T47D (cell line): ENCODE measurements around the gene HIVEP3.
"Not testable (repeated sequence)": the region's sequence is repeated elsewhere in the genome, so short reads cannot be mapped to it uniquely, and the experiment has no call there.

Source experiments
- DNase-seq, 2 experiments: peaks; one replicate each; pipeline versions ENCODE4 v3.0.0 to v3.0.0-alpha.2; 2011 to 2012; ENCODE audit warnings: low read depth in 1 of 2, low spot score in 1 of 2
- JUND ChIP-seq: IDR thresholded peaks from 2 replicates; pipeline ENCODE4 v1.6.1; 2012; ENCODE audit warnings: low read depth
- in situ Hi-C: cut with HindIII; loops from 2 replicates; pipeline ENCODE4 v1.10.0; 2016; ENCODE audit warnings: low sequenced_read_pairs, low pct_unique_long_range_greater_than_20kb

Gene HIVEP3

DNA sequence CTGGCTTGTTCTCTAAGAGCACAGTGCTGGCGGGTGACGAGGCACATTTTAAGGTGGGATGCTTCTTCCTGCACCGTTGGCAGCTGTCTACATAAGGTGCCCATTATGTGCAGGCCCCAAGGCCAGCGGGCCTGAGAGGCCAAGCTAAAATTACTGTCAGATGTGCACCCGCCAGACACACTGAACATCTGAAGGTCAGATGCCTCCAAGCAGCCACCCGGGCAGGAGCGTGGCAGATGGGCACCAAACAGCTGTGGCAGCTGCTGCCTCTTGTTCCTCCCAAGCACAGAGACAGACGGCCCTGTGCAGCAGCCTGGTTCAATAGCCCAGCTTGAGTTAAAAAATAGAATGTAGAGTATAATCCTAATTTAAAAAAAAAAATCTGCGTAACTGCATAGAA is 222.3 kb downstream of the HIVEP3 start:
- no peak for DNase-seq

GRCh38 chr1:41695118-41695745 is 223.5 kb downstream of the HIVEP3 start:
- no peak for TF ChIP-seq JUND
- in situ Hi-C loops: no loop called here
- DNase-seq: no peak

More for the DNA sequence above, 222.3 kb downstream of the HIVEP3 start:
- TF ChIP-seq JUND: no peak
- in situ Hi-C loops: no loop called here

GRCh38 chr1:41691966-41692365 is 226.8 kb downstream of the HIVEP3 start:
- in situ Hi-C loops, DNase-seq: not testable (repeated sequence)

DNA sequence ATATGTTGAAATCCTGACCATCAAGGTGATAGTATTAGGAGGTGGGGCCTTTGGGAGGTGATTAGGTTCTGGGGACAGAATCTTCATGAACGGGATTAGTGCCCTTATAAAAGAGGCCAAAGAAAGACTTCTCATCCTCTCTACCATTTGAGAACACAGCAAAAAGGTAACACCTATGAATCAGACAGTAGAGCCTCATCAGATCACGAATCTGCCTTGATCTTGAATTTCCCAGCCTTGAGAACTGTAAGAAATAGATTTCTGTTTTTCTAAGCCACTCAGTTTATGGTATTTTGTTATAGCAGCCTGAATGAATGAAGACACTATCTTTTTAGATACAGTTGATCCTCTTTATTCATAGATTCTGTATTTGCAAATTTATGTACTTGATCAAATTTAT is 227.3 kb downstream of the HIVEP3 start:
- no peak for TF ChIP-seq JUND
- in situ Hi-C loops: no loop called here
- DNase-seq: no peak

DNA sequence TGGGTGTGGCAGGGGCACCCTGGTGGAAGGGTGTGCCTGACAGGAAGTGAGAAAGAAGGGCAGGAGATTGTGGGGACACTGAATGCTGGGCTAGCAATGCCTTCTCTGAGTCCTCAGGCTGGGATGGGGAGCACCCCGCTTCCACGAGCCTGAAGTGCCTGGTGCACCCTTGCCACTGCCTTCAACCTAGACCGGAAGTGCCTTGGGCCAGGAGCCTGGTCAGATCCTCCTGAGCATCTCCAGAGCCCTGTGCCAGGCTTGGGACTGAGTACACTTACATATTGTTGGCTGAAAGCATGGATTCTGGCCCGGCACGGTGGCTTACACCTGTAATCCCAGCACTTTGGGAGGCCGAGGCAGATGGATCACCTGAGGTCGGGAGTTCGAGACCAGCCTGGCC is 228.4 kb downstream of the HIVEP3 start:
- no peak for TF ChIP-seq JUND
- in situ Hi-C loops: no loop called here
- no peak for DNase-seq

DNA sequence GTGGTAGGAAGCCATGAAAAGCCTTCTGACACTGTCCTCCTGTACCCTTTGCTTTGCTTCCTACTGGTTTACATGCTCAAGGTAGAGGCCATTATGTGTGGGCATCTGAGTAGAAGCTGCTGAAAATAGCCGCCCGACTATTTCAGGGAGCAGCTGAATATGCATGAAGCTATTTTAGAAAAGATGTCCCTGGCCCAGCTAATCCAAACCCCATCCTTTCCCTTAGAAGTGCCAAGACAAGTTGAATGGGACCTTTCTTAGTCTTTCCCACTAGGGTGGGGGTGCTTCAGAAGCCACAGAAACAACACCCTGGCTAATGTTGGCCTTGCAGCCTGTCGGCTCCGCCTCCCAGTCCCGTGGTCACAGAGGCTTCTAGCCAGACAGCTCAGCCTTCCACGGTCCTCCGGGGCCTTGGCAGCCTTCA is 229.2 kb downstream of the HIVEP3 start:
- no peak for TF ChIP-seq JUND
- no peak for DNase-seq
- in situ Hi-C loops: no loop called here

- TF ChIP-seq JUND: no peak
- DNase-seq: no peak
- in situ Hi-C loops: no loop called here
Observed at GRCh38 chr1:41689139-41689538, 229.6 kb downstream of the HIVEP3 start.

GRCh38 chr1:41687007-41687406 is 231.7 kb downstream of the HIVEP3 start:
- TF ChIP-seq JUND: no peak
- DNase-seq: no peak
- in situ Hi-C loops: no loop called here

GRCh38 chr1:41683681-41684500 is 234.8 kb downstream of the HIVEP3 start:
- no peak for TF ChIP-seq JUND
- in situ Hi-C loops: no loop called here
- DNase-seq: no peak

DNA sequence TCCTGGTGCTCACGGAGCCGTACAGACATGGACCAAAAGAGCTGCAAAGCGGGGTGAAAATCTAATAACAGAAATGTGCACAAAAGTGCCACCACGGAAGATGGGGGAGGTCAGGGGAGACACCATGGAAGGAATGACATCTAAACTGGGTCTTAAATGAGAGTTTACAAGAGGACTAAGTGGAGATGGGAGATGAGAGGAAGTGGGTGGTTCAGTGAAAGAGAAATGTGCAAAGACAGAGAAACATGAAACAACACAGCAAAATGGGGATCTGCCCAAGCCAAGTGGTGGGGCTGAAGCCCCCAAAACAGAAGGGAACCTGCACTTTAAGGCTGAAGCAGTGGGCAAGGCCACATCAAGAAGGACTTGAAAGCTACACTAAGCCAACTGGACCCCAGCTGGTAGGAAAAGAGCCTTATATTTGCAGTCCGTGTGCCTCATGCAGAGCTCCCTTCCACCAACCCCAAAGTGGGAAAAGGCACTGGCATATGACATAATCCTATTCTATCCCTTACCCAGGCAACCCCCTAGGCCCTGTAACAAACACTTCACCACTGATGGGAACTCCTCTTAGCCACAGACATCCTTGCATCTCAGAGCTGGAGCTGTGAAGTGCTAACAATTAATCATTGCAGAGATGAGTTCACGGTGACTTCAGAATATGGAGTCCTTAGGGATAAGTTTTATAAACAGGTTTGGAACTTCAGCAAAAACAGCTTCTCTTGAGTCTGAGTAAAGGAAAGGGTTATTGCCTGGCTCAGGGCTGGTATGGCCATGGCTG is 235.7 kb downstream of the HIVEP3 start:
- in situ Hi-C loops: no loop called here
- no peak for DNase-seq
- TF ChIP-seq JUND: no peak

- in situ Hi-C loops: no loop called here
- TF ChIP-seq JUND: no peak
- no peak for DNase-seq
Observed at GRCh38 chr1:41682149-41682548, 236.6 kb downstream of the HIVEP3 start.

DNA sequence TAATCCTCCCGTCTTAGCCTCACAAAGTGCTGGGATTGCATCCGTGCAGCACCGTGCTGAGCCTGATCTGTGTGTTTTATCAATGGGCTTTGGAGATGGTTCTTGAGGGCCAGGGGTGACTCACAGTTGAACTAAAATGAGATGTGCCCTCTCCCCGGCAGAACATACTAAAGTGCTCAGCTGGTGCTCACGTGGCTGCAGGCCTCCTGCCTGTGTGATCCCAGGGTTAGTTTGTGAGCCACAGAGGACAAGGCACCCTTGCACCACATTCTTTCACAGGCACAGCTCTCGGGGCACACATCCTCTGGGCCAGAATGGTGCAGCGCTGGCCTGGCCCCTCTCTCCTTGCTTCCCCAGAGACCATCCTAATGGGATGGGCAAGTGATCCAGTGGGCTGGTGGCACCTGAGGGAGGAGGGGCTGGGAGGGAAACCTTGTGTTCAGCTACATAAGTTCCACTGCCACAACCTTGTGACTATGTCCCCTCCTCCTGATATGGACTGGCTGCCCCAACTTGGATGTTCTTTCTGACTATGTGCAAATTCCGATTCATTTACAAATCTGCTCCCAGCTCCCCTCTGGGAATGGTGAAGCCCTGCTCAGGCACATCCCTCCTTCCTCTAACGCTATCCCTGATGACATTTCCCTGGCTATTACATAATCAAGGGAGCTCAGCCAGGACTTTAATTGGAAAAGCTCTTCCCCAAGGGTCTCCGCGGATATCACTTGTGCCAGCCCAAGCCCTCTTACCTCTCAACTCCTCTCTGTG is 237.2 kb downstream of the HIVEP3 start:
- in situ Hi-C loops: no loop called here

DNA sequence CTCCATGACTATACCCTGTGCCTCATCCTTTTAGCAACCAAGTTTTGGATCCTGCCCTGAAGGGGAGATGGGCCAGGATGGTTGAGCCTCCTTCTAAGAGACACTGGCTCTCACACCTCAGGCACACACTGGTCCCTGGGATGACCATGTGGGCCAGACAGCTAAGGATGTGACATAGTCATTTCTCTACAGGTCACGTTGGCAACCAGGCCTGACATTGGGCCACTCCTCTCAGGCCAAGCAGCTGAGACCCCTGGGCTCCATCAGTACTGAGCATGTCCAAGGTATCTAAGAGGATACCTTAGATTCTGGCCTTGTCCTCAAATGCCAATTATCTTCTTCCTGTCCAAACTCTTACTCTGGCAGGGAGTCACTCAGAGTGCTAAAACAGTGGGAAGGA is 238.7 kb downstream of the HIVEP3 start:
- in situ Hi-C loops: no loop called here
- DNase-seq: no peak
- TF ChIP-seq JUND: no peak

More for the DNA sequence above, 237.2 kb downstream of the HIVEP3 start:
- DNase-seq: no peak
- TF ChIP-seq JUND: no peak
